A172 (cell line): Measurements from ENCODE around the gene CBLB. TPM values are rescaled to one million over a fixed set of nuclear protein-coding genes. Genes with fewer than 3 reads are reported as not detected.

Experiments
- DNase-seq: peaks from one replicate; pipeline ENCODE4 v3.0.0-alpha.2; 2015; ENCODE audit warnings: low spot score
- total RNA-seq: library from RNA; depleted of rRNA; stranded (reverse); fragments of >200 nt; shearing (Covaris generic); gene quantifications from 2 replicates; pipeline ENCODE4 v1.2.3, GENCODE V29; 2014

Gene CBLB
- total RNA-seq, 1 experiment from 2014 or later = 36.6 TPM

GRCh38 chr3:105846809-105847208, 22.0 kb downstream of the CBLB start:
- no peak for DNase-seq

GRCh38 chr3:105845488-105845887, 23.3 kb downstream of the CBLB start:
- DNase-seq = no peak

GRCh38 chr3:105844704-105845103, 24.1 kb downstream of the CBLB start:
- DNase-seq = no peak

- DNase-seq = no peak
Observed at GRCh38 chr3:105843994-105844393, 24.8 kb downstream of the CBLB start.

GRCh38 chr3:105842943-105843342, 25.9 kb downstream of the CBLB start:
- DNase-seq = no peak

- DNase-seq = no peak
Observed at GRCh38 chr3:105842449-105842848, 26.4 kb downstream of the CBLB start.

- DNase-seq = no peak
Observed at GRCh38 chr3:105837947-105838346, 30.9 kb downstream of the CBLB start.

GRCh38 chr3:105837143-105837740, 31.6 kb downstream of the CBLB start:
- DNase-seq = no peak

- no peak for DNase-seq
Observed at GRCh38 chr3:105836533-105836932, 32.3 kb downstream of the CBLB start.

GRCh38 chr3:105835606-105836005, 33.2 kb downstream of the CBLB start:
- peak; percentile 28 for DNase-seq

- no peak for DNase-seq
Observed at GRCh38 chr3:105834768-105835167, 34.0 kb downstream of the CBLB start.

GRCh38 chr3:105832644-105833043, 36.2 kb downstream of the CBLB start:
- no peak for DNase-seq

GRCh38 chr3:105830836-105831235, 38.0 kb downstream of the CBLB start:
- no peak for DNase-seq

GRCh38 chr3:105829871-105830622, 38.8 kb downstream of the CBLB start:
- no peak for DNase-seq

- DNase-seq = peak; percentile 17
Observed at GRCh38 chr3:105829229-105829628, 39.6 kb downstream of the CBLB start.

GRCh38 chr3:105828703-105829102, 40.1 kb downstream of the CBLB start:
- DNase-seq = no peak

- peak; percentile 93 for DNase-seq
Observed at GRCh38 chr3:105827959-105828358, 40.9 kb downstream of the CBLB start.

GRCh38 chr3:105826778-105827634, 41.8 kb downstream of the CBLB start:
- no peak for DNase-seq

- DNase-seq = no peak
Observed at GRCh38 chr3:105824129-105824528, 44.7 kb downstream of the CBLB start.

GRCh38 chr3:105823149-105823867, 45.5 kb downstream of the CBLB start:
- peak; percentile 90 for DNase-seq

GRCh38 chr3:105822171-105823123, 46.4 kb downstream of the CBLB start:
- DNase-seq = no peak
